HepG2 (cell line): Measurements from ENCODE around the gene CHCHD6. TPM values are rescaled to one million over a fixed set of nuclear protein-coding genes. Genes with fewer than 3 reads are reported as not detected.

Experiments used
- ATAC-seq: fragments of 200-7000 bp; cut with Tn5 transposase; 3 replicates; pipeline ENCODE4 v1.9.1; 2020; ENCODE audit warnings: mild to moderate bottlenecking, moderate library complexity
- BruUV-seq: library from RNA; stranded (reverse); fragments of 400-500 nt; replicated peaks from 2 replicates; lab custom pipeline; 2021; lab: Mats Ljungman, UMichigan
- CTCF ChIA-PET: fragments of 300-600 bp; formaldehyde crosslinking; extraction: SDS; loops from one replicate; lab custom pipeline; 2021; ENCODE audit warnings: low total read pairs, inconsistent platforms, low intra/inter-chr PET ratio; lab: Yijun Ruan, JAX
- POLR2A ChIA-PET: fragments of 350-600 bp; sonication (Branson Sonifier 250); formaldehyde crosslinking; loops from one replicate; lab custom pipeline; 2020; ENCODE audit warnings: antibody characterized with exemption, inconsistent platforms; lab: Yijun Ruan, JAX
- DNase-seq: peaks from one replicate; pipeline ENCODE4 v3.0.0-alpha.2; 2015; ENCODE audit warnings: low spot score
- FAIRE-seq: peaks from 3 replicates; lab custom pipeline; 2011; peaks lifted over from hg19 to GRCh38; lab: Jason Lieb, UNC
- H2AFZ ChIP-seq: one replicate; pipeline ENCODE4 v1.6.1; 2011; ENCODE audit warnings: low read length, inconsistent platforms
- H3K27ac ChIP-seq: fragments of 300-600 bp; 3 replicates; pipeline ENCODE4 v1.8.0; 2011; ENCODE audit warnings: mixed run types, mild to moderate bottlenecking, mixed read lengths, low read length, inconsistent platforms; ENCODE audit not compliant: insufficient read depth; ENCODE audit errors: extremely low read length
- H3K27me3 ChIP-seq, 2 experiments: fragments of 200-600 bp in 1 of 2; 2 replicates in 1 of 2; 3 replicates in 1 of 2; pipeline versions ENCODE4 v1.6.0 to v1.8.0; 2011; ENCODE audit warnings: low read length in 2 of 2, mild to moderate bottlenecking in 2 of 2, moderate library complexity in 2 of 2, inconsistent platforms in 1 of 2; ENCODE audit not compliant: insufficient read depth in 2 of 2, control insufficient read depth in 1 of 2
- H3K36me3 ChIP-seq, 2 experiments: fragments of 200-600 bp in 1 of 2; replicated peaks in 1 of 2; 2 replicates in 1 of 2; 3 replicates in 1 of 2; pipeline versions ENCODE4 v1.5.1 to v1.8.0; 2011; ENCODE audit warnings: low read length in 2 of 2, inconsistent platforms in 1 of 2; ENCODE audit not compliant: insufficient read depth in 2 of 2, control insufficient read depth in 1 of 2
- H3K4me1 ChIP-seq: 2 replicates; pipeline ENCODE4 v1.5.1; 2012; ENCODE audit warnings: low read length, inconsistent platforms; ENCODE audit not compliant: insufficient read depth
- H3K4me2 ChIP-seq: 2 replicates; pipeline ENCODE4 v1.6.0; 2011; ENCODE audit warnings: low read depth, low read length, inconsistent platforms
- H3K4me3 ChIP-seq, 3 experiments: fragments of 200-600 bp in 1 of 3; sonication (generic), shearing (Covaris generic) in 1 of 3; replicated peaks in 1 of 3; 2 replicates each; pipeline ENCODE4 v1.5.1; 2011 to 2016; ENCODE audit warnings: low read length in 3 of 3, inconsistent platforms in 2 of 3, low read depth in 2 of 3, mild to moderate bottlenecking in 2 of 3, control low read depth in 1 of 3, mixed read lengths in 1 of 3; ENCODE audit not compliant: insufficient read depth in 1 of 3
- H3K79me2 ChIP-seq: one replicate; pipeline ENCODE4 v1.6.1; 2011; ENCODE audit warnings: low read length, inconsistent platforms; ENCODE audit not compliant: insufficient read depth
- H3K9ac ChIP-seq: 2 replicates; pipeline ENCODE4 v1.6.0; 2011; ENCODE audit warnings: mild to moderate bottlenecking, low read depth, low read length, inconsistent platforms; ENCODE audit not compliant: insufficient read depth
- H3K9me3 ChIP-seq: 2 replicates; pipeline ENCODE4 v1.5.1; 2012; ENCODE audit warnings: mild to moderate bottlenecking, low read length
- H4K20me1 ChIP-seq: 2 replicates; pipeline ENCODE4 v1.6.0; 2011; ENCODE audit warnings: inconsistent platforms, mild to moderate bottlenecking, low read length, moderate library complexity; ENCODE audit not compliant: insufficient read depth
- CAMTA2 ChIP-seq: sonication (generic); formaldehyde crosslinking; IDR thresholded peaks from 2 replicates; pipeline ENCODE4 v1.4.0; 2020; ENCODE audit warnings: mild to moderate bottlenecking, missing genetic modification reagents, borderline replicate concordance
- GMEB1 ChIP-seq: sonication (generic); formaldehyde crosslinking; IDR thresholded peaks from 2 replicates; pipeline ENCODE4 v1.5.1; 2020; ENCODE audit warnings: missing genetic modification reagents, mild to moderate bottlenecking, borderline replicate concordance
- HOXA3 ChIP-seq: sonication (generic); formaldehyde crosslinking; IDR thresholded peaks from 2 replicates; pipeline ENCODE4 v1.5.0; 2020; ENCODE audit warnings: missing genetic modification reagents
- MBNL3 ChIP-seq: fragments of 250-450 bp; sonication (Bioruptor Pico); conservative IDR thresholded peaks from 2 replicates; pipeline ENCODE4 v1.8.0; 2022; ENCODE audit warnings: mild to moderate bottlenecking, inconsistent platforms
- POGZ ChIP-seq: sonication (generic); formaldehyde crosslinking; IDR thresholded peaks from 2 replicates; pipeline ENCODE4 v1.4.0; 2020; ENCODE audit warnings: mild to moderate bottlenecking, missing genetic modification reagents
- PREB ChIP-seq: sonication (generic); formaldehyde crosslinking; IDR thresholded peaks from 2 replicates; pipeline ENCODE4 v1.4.0; 2020; ENCODE audit warnings: missing genetic modification reagents
- SP140L ChIP-seq: sonication (generic); formaldehyde crosslinking; IDR thresholded peaks from 2 replicates; pipeline ENCODE4 v1.4.0; 2020; ENCODE audit warnings: missing genetic modification reagents, borderline replicate concordance
- TMF1 ChIP-seq: sonication (generic); formaldehyde crosslinking; IDR thresholded peaks from 2 replicates; pipeline ENCODE4 v1.8.1; 2022; ENCODE audit warnings: low read depth, missing genetic modification reagents
- WGBS: methylation state at CpG from one replicate; pipeline ENCODE4 v1.1.6; 2017; ENCODE audit warnings: low lambda C conversion rate; 5-methylcytosine and 5-hydroxymethylcytosine counted together
- in situ Hi-C: cut with HindIII; loops from 2 replicates; pipeline ENCODE4 v1.10.0; 2017; ENCODE audit warnings: low pct_unique_long_range_greater_than_20kb; ENCODE audit not compliant: extremely low pct_ligation_motif_present
- intact Hi-C: fragments of 100-400 bp; cut with micrococcal nuclease; formaldehyde crosslinking; loops from one replicate; pipeline ENCODE4 v1.10.0; 2022; ENCODE audit not compliant: unreplicated experiment
- polyA plus RNA-seq, 8 experiments: library from polyadenylated mRNA; depleted of rRNA in 3 of 8; stranded (reverse) in 7 of 8; unstranded in 1 of 8; fragments of >200 nt; fragmentation: Illumina TruSeq in 4 of 8; extraction: Trizol in 4 of 8; gene quantifications; 2 replicates each; pipeline versions ENCODE4 v1.2.1 to v1.2.3, GENCODE V29; 2011 to 2016; ENCODE audit warnings: low read depth in 4 of 8, missing spikeins in 1 of 8, mixed read lengths in 1 of 8; ENCODE audit not compliant: insufficient read depth in 1 of 8
- total RNA-seq, 5 experiments: library from RNA; depleted of rRNA; stranded (reverse); fragments of >200 nt; fragmentation: Illumina TruSeq; extraction: Trizol; gene quantifications; 2 replicates each; pipeline ENCODE4 v1.2.3, GENCODE V29; 2016; ENCODE audit warnings: low read depth in 1 of 5

Gene CHCHD6
- total and polyA plus RNA-seq, 2 of the 13 experiments (the other 11 are each of a cell fraction or from before 2014, with no cell fraction given) = 20.3 to 20.8 TPM

- ChIA-PET CTCF (no interaction called here), POLR2A (no interaction called here)
- no peak for TF ChIP-seq POGZ (CRISPR knock-in tag)
- TF ChIP-seq HOXA3 (CRISPR knock-in tag) = no peak
- no peak for TF ChIP-seq MBNL3 (CRISPR knock-in tag)
- no peak for TF ChIP-seq SP140L (CRISPR knock-in tag)
- no peak for TF ChIP-seq CAMTA2 (CRISPR knock-in tag)
- no peak for TF ChIP-seq TMF1 (CRISPR knock-in tag)
- TF ChIP-seq GMEB1 (CRISPR knock-in tag) = no peak
- TF ChIP-seq PREB (CRISPR knock-in tag) = no peak
- no peak for DNase-seq
- Histone ChIP-seq H3K4me2 (no peak overlapping the region), H3K79me2 (no peaks in the 10 kb centered on the region), H3K36me3 (no peaks in the 10 kb centered on the region), H3K9ac (no peak overlapping the region), H4K20me1 (no peaks in the 10 kb centered on the region), H3K27ac (no peak overlapping the region), H3K4me1 (no peaks in the 10 kb centered on the region), H3K27me3 (peaks cover 0 to 12% of the 10 kb centered on the region in 2 experiments; a peak in 2 of 5 replicates), H2AFZ (no peak overlapping the region), H3K9me3 (no peaks in the 10 kb centered on the region), H3K4me3 (no peak overlapping the region)
- ATAC-seq = no peak
- intact Hi-C loops (no loop called here), in situ Hi-C loops (no loop called here)
- no peak for FAIRE-seq
- BruUV-seq = no TSS peak
- WGBS = 0% methylated on average over 4 of the region's 5 CpGs
Observed at GRCh38 chr3:126692858-126693257, 11.2 kb upstream of the CHCHD6 start.
